Colon (tissue), 2 donors: ENCODE measurements around the gene SH3BP4.

Experiments used
- FAIRE-seq: peaks from 2 replicates; lab custom pipeline; 2012; peaks lifted over from hg19 to GRCh38; lab: Jason Lieb, UNC
- donor health status: control.
- donor health status: control.

Gene SH3BP4

DNA sequence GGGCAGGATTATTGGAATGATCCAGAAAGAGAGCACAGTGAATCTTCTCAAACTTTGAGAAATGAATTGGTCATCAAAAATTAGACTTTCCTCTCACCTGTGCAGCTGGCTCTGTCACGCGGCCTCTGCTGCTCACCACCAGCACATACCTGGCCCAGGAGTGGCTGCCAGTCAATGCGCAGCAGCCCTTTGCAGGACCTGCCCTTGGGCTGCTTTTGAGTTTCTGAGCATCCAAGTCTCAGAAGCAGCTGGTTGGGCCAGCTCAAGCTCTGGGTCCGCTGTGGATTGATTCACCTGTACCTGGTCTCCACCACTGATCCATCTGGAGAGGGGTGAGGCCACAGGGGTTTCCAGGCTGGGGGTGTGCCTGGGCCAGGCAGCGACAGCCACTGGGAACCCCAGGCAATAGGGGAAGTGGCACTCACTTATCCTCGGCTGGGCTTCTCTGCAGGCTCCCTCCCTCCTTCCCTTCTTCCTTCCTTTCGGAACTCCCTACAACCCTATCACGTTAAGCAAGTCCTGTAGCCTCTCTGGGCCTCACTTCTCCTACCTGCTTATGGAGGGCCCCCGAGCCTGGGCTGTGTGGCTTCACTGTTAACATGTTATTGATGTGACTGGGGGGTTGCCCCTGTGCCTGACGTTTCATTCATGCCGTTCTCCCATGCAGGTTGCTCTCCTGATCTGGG, 48.1 kb downstream of the SH3BP4 start:
- FAIRE-seq, result no peak

DNA sequence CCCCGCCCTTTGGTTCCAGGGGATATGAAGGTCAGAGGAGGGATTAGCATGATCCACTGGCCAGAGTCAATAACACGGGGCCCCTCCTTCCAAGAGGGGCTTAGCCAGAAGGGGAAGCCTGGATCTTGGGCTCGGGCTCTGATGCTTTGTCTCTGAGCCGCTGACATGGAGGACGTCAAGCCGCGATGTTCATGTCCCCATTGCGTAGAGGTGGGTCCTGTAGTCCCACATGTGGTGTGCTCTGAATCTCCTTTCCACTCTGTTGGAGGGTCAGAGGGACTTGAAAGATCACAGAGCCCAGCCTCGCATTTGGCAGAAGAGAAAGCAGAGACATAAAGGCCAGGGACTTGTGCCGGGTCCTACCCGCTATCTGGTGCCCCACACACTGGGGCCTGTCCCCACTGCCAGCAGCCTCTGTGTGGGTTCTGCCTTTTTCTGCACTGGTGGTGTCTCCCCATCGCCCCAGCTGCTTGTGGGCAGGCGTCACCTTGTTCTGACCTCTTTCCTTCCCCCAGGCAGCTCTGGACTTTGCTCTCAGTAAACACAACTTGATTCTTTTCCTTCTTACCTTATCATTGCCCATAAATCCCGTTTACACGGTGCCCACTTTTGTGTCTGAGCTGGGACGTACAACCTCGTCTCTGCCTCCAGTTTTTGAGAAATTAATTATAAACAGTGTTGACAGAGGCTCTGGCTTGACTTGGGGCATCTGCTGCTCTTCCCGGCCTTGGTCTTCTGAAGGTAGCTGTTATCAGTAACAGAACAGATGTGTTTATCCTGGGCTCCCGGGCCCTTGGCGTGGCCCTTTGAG, 48.8 kb downstream of the SH3BP4 start:
- FAIRE-seq, result no peak

DNA sequence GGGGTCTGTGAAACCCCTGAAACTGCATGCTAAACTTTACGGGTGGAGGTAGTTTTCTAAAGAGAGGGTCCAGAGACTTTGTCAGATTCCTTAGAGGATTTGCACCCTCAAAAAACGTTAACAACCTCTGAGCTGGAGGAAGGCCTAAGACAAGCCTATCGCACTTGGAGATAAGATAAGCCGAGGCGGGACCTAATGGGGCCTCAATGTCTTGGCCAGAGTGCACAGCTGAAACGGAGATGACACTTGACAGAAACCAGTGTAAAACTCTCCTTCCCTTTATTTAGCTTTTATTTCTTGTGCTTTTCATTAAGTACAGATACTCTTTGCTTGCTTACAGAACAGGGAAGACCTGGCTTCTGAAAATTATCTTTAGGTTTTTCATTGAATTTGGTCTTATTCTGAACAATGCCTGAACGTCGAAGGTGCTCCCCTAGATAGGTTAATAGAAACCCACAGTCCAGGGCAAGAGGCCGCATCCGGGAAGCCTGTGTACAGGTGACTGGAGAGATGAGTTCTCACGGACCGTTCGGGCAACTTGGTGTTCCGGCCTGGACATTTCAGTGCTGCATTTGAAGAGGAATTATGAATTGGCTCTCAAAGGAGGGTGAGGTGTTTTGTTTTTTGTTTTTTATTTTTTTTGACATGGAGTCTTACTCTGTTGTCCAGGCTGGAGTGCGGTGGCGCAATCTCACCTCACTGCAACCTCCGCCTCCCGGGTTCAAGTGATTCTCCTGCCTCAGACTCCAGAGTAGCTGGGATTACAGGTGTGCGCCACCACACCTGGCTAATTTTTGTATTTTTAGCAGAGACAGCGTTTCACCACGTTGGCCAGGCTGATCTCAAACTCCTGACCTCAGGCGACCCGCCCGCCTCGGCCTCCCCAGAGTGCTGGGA, 49.7 kb downstream of the SH3BP4 start:
- no peak for FAIRE-seq

DNA sequence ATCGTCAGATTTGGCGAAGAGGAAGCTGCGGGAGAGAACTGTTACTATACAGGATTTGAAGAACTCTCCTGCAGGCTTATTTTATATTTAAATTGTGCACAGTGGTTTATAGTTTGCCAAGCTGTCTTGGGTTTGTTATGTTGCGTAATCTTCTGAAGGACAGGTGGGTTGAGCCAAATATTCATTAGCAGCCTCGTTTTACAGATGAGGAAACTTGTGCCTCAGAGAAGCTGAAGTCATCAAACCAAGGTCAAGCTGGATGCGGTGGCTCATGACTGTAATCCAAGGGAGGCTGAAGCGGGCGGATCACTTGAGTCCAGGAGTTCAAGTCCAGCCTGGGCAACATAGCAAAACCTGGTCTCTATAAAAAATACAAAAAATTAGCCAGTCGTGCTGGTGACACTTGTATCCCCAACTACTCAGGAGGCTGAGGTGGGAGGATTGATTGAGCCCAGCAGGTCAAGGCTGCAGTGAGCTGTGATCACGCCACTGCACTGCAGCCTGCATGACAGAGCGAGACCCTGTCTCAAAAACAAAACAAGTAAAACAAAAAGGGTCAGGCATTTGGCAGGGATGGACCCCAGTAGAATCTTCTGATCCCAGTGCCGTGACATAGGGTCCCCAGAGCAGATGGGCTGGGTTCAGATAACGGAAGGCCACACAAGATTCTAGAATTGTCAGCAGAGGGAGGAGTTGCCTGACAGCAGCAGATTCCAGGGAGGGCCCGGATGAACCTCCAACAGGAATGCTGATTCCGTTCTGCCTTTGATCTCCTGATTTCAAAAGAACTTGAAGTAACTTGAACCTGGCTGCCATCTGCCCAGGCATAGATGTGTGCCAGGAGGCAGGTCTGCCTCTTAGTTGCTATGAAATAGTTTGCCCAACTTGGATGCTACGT, 50.6 kb downstream of the SH3BP4 start:
- no peak for FAIRE-seq

DNA sequence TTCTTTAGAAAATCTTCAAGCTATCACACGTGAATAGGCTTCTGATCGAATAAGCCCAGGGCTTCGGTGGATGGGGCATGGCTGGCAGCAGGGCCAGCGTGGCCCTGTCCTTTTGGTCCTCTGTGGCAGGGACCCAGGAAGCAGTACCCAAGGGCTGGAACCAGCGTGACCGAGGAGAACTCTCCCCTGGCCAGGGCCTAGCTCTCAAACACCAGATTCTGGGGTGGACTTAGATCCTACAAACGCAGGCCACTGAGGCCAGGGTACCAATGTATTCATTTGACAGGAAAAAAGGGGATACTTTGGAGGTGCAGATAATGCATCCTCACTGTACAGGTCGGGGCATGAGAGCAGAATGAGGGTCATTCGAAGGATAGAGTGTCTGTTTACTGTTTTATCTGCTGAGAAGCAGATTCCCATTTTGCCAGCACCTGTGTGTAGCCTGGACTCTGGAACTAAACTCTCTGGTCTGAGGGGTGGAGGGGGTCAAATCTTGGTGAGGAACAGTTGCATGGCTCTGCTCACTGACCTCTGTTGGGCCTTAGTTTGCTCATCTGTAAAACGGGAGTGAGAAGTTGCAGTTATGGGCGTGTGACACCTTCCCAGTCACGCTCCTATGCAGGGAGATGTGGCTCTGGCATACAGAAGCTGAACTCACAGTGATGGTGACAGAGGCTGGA, 51.4 kb downstream of the SH3BP4 start:
- no peak for FAIRE-seq

DNA sequence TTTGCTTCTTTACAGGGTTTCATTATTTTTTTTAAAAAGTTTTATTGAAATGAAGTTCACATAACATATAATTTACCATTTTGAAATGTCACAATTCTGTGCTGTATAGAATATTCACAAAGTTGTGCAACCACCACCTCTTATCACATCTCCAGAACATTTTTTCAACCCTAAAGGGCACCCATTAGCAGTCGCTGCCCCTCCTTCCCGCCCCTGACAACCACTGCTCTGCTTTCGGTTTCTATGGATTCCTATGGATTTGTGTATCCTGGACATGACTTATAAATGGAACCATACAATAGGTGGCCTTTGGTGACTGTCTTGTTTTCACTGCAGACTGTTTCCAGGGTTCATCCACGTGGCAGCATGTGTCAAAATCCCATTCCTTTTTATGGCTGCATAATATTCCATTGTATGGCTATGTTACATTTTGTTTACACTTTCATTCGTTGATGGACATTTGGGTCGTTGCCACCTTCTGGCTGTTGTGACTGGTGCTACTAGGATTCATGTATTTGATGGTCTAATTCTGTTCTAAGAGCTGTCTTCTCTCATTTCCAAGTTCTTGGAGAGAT, 52.6 kb downstream of the SH3BP4 start:
- FAIRE-seq, result no peak

DNA sequence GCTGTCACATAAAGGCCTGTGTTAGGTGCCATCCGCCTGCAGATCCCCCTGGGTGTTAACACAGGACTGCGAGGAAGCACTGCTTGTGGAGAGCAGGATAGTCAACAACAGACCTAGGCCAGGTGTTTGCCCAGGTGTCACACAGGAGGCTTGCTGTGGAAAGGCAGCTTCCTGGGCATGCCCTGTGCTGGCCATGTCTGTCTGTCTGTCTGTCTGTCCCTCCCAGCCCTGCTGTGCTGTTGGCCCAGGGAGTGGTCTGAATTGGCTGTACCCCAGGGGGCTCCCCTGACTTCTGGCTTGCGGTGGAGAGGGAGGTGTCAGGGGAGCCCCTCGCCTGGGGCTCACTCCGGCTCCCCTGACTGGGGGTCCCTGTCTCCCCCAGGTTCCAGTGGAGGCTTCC, 53.2 kb downstream of the SH3BP4 start:
- FAIRE-seq, result no peak

DNA sequence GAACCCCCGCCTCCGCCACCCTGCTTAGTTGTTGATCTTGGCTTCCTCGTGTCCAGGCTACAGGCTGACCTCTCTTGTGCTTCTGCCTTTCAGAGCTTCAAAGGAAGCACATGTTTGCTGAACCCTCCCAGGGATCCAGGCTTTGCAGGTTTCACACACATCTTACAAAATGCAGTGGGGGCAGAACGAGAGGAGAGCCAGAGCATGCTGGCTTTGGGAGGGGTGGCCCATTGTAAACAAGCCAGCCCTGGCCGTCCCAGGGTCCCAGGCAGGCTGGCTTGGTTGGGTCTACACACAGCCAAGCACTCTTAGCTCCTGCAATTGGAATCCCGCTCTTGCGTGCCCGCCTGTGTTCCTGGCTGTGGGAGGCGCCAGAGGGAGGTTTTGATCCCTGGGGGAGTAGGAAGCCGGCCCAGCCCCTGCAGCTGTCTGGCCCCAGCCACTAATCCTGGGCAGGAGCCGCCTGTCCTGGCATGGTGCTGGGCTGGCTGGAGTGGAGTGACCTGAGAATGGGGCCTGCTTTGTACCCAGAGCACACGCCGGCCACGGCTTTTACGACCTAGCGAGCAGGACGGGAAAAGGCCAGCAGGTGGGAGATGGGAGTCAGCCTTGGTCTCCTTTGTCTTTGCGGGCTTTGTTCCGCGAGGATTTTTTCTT, 53.9 kb downstream of the SH3BP4 start:
- FAIRE-seq, result no peak

DNA sequence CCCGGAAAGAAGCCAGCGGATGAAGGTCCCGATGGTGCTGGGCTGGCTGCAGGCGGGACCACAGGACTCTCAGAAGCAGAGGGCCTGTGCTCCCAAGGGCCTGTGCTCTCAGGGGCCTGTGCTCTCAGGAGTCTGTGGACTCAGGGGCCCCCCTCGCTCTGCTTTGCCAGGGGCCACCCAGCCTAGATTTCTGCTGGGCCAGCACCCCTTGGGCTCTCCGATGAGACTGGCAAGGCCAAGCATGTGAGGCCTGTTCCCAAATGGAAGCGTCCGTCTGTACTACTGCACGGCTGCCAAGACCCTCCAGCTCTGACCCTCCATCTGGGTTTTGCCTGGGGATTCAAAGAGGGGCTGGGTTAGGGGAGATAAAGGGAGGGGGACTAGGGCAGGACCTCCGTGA, 54.6 kb downstream of the SH3BP4 start:
- no peak for FAIRE-seq

DNA sequence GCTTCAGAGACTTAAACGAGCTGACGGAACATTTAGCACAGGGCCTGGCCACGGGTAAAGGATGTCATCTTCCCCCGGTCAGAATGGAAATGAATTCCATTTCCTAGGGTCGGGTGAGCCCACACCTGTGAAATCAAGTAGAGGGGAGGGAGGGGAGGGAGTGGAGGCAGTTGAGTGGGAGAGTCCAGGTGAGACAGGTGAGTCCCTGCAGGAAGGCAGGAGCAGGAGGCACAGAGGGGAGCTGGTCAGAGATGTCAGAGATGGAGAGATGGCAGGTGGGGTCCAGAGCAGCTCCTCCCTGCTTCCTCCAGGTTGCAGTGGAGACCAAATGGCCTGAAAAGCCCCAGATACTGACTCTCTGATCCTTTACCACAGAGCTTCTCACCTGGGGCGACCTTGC, 55.2 kb downstream of the SH3BP4 start:
- no peak for FAIRE-seq

DNA sequence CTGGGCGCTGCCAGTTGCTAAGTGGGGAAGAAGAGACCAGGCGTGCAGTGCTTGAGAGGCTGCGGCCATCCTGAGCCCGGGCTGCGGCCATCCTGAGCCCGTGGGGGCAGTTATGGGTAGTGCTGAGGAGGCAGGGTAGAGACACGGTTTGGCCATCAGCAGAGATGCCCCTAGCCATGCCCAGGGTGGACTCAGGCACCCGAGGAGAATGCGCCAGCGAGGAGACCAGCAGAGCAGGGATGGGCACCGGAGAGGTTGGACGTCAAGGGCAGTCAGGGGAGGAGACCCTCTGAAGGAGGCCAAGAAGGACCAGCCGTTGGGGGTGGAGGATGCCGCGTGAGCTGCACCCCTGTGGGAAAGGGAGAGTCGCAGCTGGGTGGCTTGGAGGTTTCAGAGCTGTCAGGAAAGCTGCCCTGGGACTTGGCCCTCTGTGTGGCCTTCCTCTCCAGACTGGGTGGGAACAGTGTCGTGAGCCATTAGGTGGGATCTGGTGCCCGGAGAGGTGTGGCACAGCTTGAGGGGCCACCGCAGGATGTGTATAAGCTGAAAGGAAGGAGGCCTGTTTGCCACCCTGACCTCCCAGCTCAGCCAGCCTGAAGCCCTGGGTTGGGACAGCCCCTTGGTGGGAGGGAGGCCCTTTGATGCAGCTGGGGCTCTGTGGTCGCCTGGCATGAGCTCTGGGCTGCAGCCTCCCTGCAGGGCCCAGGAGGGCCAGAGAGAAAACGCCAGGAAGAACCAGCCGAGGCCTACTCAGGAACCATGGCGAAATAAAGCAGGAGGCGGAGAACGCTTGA, 56.0 kb downstream of the SH3BP4 start:
- no peak for FAIRE-seq

DNA sequence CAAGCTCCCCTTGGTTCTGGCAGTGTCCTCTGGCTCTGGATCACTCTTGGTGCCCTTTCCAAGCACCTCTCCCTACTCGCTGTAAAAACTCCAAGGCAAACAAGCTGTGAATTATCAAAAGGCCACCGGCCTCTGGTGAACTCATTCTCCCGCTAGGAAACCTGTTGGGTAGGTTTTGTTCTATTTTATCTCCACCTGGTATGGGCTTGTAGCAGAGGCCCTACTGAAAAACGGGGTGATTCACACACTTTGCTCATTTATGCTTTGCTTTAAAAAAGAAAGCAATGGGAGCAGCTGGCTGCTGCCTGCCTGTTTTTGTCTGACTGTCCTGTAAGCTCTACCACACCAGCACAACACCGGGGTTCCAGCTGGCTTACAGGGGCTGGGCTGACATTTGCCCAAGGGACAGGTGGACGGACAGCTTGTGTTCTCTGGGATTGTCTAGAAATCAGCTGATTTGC, 56.8 kb downstream of the SH3BP4 start:
- FAIRE-seq, result no peak

DNA sequence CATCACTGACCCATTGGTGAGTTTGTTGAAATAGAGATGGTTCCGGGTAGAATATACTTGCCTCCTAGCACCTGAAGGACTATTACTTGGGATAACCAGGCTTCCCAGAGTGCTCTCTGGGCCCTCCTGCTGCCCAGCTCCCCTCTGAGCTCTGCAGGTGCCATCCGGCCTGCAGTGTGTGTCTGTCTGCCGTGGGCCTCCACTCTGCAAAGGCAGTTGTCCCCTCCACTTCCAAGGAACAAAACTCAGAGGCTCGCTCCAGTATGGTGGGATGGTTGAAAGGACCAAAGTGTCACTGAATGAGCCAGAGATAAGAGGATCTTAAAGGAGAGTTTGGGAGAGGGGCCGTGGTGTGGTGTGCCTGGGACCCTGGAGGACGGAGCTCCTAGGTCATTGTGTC, 57.3 kb downstream of the SH3BP4 start:
- FAIRE-seq, result no peak

DNA sequence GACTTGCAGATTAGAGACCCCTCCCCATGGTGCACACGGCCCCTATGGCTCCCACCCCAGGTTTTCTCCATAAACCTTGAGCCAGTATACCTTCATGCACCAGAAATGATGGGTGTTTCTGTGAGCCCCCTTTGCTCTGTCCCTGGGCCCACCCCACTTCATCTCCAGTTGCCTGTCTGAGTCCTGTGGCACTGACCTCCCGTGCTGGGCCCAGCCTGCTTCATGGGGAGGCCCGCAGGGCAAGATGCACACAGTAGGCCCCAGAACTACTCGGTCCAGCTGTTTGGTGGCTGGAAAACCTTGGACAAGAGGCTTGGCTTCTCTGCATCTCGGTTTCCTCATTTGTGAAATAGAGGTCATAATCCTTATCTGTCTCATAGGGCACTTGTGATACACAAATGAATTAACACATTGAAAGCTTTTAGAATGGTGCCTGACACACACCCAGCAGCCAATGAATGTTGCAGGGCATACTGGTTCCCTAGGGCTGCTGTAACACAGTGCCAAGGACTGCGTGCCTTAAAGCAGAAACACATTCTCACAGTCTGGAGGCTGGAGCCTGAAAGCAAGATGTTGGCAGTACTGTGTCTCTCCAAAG, 58.4 kb downstream of the SH3BP4 start:
- no peak for FAIRE-seq

DNA sequence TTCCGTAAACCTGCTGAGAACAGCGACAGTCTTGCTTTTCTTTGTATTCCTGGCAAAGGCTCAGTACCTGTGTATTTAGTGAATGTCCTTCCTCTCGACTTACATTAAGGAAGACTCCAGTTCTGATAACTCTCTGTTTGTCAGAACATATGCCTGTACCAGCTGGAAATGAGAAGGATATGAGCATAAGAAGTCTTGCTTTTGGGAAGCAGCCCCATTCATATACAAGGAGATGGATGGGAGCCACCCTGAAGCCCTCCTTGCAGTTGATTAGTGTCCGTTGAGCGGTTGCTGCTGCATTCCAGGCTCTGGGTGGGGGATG, 59.8 kb downstream of the SH3BP4 start:
- FAIRE-seq, result no peak

DNA sequence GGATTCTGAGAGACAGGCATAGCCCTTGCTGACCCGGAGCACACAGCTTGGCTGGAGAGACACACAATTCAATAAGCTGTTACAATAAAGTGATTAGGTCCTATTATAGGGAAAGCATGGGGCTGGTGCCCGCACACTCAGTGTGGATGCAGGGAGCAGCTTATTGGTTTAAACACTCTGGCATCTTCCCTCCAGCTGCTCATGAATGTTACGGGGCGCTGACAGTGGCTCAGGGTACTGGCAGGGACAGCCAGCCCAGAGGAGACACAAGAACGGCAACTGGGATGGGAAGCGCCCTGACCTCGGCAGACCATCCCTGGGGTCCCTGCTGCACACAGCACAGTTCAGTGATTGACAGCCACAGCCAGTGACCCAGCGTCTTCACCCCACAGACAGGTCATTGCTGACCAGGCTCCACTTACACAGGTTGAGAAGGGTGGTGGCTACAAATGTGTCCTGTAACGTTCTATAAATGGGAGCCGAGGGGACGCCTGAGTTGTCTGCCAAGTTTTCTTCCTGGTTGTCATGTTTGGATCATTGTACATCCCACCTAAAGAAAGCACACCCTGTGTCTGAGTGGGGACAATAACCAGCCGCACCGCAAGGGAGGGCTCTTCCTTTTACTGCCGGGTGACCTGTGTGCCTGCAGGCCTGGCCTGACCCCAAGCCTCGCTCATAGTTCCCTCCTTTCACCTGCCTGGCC, 60.3 kb downstream of the SH3BP4 start:
- no peak for FAIRE-seq

DNA sequence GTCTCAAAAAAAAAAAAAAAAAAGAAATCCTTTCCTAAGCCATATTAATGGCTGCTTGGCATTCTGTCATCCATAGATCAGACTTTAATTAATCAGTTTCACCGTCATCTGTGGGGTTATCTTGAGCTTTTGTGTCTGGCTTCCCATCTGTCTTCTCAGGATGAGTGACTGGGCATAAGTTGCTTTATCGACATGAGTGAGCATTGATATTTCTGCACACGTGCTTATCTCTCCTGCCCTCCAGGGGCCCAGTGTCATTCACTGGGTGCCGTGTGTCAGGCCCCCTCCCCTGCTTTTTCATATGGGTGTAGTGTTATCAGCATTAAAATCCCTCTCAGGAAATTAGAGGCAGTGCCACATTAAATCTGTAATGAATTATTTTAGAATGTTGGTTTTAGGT, 65.6 kb downstream of the SH3BP4 start:
- FAIRE-seq, result no peak

DNA sequence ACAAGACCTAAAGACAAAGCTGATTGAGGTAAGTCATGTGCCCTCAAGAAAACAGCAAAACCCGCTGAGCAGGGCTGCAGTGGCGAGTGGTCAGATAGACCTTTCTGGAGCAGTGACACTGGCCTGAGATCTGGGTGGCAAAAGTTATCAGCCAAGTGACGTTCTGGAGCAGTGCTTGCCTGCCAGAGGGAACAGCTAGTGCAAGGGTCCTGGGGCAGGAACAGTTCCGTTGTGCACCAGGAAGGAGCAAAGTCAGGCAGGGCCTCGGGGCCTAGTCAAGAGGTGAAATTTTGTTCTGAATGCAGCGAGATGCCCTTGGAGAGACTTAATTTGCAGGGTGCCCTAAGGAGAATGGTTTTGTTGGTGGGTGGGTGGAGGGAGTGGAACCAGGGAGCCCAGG, 67.0 kb downstream of the SH3BP4 start:
- FAIRE-seq, result no peak
